ENCODE results near the gene PMM1.
"Not testable (repeated sequence)": the region's sequence is repeated elsewhere in the genome, so short reads cannot be mapped to it uniquely, and the experiment has no call there.

PMM1 gene

GRCh38 chr22:41589391-41590241, at the start of gene PMM1:
TSS of gene PMM1 (minus strand) at chr22:41589840. CDS start at chr22:41589805, 35 bp downstream.
- DNase-seq = peak; percentile 100

GRCh38 chr22:41638748-41639147, 49.1 kb upstream of the PMM1 start:
- DNase-seq = no peak

GRCh38 chr22:41638124-41638523, 48.5 kb upstream of the PMM1 start:
- no peak for DNase-seq

- not testable (repeated sequence) for DNase-seq
These were observed 48.0 kb upstream of the PMM1 start for GRCh38 chr22:41637623-41638022.

- DNase-seq = no peak
These were observed 46.8 kb upstream of the PMM1 start for GRCh38 chr22:41636467-41636866.

GRCh38 chr22:41634610-41635009, 45.0 kb upstream of the PMM1 start:
- not testable (repeated sequence) for DNase-seq

GRCh38 chr22:41631615-41632014, 42.0 kb upstream of the PMM1 start:
- DNase-seq = not testable (repeated sequence)

- not testable (repeated sequence) for DNase-seq
These were observed 41.5 kb upstream of the PMM1 start for GRCh38 chr22:41631115-41631514.

- DNase-seq = no peak
These were observed 35.9 kb upstream of the PMM1 start for GRCh38 chr22:41625577-41625976.

- DNase-seq = no peak
These were observed 32.2 kb upstream of the PMM1 start for GRCh38 chr22:41621911-41622179.

GRCh38 chr22:41621099-41621910, 31.7 kb upstream of the PMM1 start, which contains the start of gene XRCC6:
TSS of gene XRCC6 (plus strand) at chr22:41621295. CDS start at chr22:41622005, 710 bp downstream.
- peak; percentile 100 for DNase-seq

- no peak for DNase-seq
These were observed 31.0 kb upstream of the PMM1 start, which contains the start of gene DESI1 for GRCh38 chr22:41620589-41621098. TSS of gene DESI1 (minus strand) at chr22:41621043. CDS start at chr22:41620839, 204 bp downstream.

- peak; percentile 28 to 45 for DNase-seq
These were observed 30.4 kb upstream of the PMM1 start for GRCh38 chr22:41619979-41620588.

GRCh38 chr22:41613456-41613855, 23.8 kb upstream of the PMM1 start:
- DNase-seq = no peak

- DNase-seq = no peak
These were observed 23.1 kb upstream of the PMM1 start for GRCh38 chr22:41612603-41613306.

GRCh38 chr22:41608386-41608785, 18.7 kb upstream of the PMM1 start:
- no peak for DNase-seq

GRCh38 chr22:41603873-41604332, 14.3 kb upstream of the PMM1 start:
- peak; percentile 63 to 86 for DNase-seq

GRCh38 chr22:41600976-41601375, 11.3 kb upstream of the PMM1 start:
- DNase-seq = no peak

GRCh38 chr22:41598891-41599635, 9.4 kb upstream of the PMM1 start:
- DNase-seq = no peak

GRCh38 chr22:41598081-41598480, 8.4 kb upstream of the PMM1 start:
- DNase-seq = no peak

- no peak for DNase-seq
These were observed 8.0 kb upstream of the PMM1 start for GRCh38 chr22:41597635-41597953.

All from CD4-positive, alpha-beta T cell treated with Interleukin-4 for 1 hour (primary cell).